Mesendoderm (in vitro differentiated cells): ENCODE data around the gene PAN3.

Experiments used
- DNase-seq: peaks from one replicate; pipeline ENCODE4 v3.0.0; 2013
- H2AK5ac ChIP-seq: 2 replicates; pipeline ENCODE4 v1.6.1; 2013; ENCODE audit warnings: low read length, inconsistent platforms
- H2BK120ac ChIP-seq: 2 replicates; pipeline ENCODE4 v1.6.1; 2013; ENCODE audit warnings: low read depth, mild to moderate bottlenecking, low read length, moderate library complexity, mixed read lengths
- H2BK15ac ChIP-seq: replicated peaks from 2 replicates; pipeline ENCODE4 v1.6.1; 2013; ENCODE audit warnings: low read depth, mild to moderate bottlenecking, moderate library complexity
- H2BK5ac ChIP-seq: 2 replicates; pipeline ENCODE4 v1.6.1; 2013; ENCODE audit warnings: low read length, inconsistent platforms
- H3K18ac ChIP-seq: 2 replicates; pipeline ENCODE4 v1.6.1; 2013; ENCODE audit warnings: mild to moderate bottlenecking, low read length, mixed read lengths
- H3K23ac ChIP-seq: one replicate; pipeline ENCODE4 v1.6.1; 2013; ENCODE audit warnings: low read length
- H3K27ac ChIP-seq: 2 replicates; pipeline ENCODE4 v1.5.1; 2013; ENCODE audit warnings: low read depth, mild to moderate bottlenecking, inconsistent platforms, low read length, moderate library complexity
- H3K27me3 ChIP-seq: 2 replicates; pipeline ENCODE4 v1.6.1; 2013; ENCODE audit warnings: low read length, control low read depth, mild to moderate bottlenecking, inconsistent platforms; ENCODE audit not compliant: insufficient read depth, poor library complexity
- H3K36me3 ChIP-seq: 2 replicates; pipeline ENCODE4 v1.6.1; 2013; ENCODE audit warnings: low read length, inconsistent platforms; ENCODE audit not compliant: control insufficient read depth, insufficient read depth
- H3K4ac ChIP-seq: one replicate; pipeline ENCODE4 v1.6.1; 2013; ENCODE audit warnings: low read depth, mild to moderate bottlenecking, low read length, moderate library complexity
- H3K4me1 ChIP-seq: 2 replicates; pipeline ENCODE4 v1.6.1; 2013; ENCODE audit warnings: low read depth, low read length, inconsistent platforms; ENCODE audit not compliant: control insufficient read depth
- H3K4me2 ChIP-seq: 2 replicates; pipeline ENCODE4 v1.6.1; 2013; ENCODE audit warnings: low read length
- H3K4me3 ChIP-seq: 2 replicates; pipeline ENCODE4 v1.5.1; 2013; ENCODE audit warnings: mild to moderate bottlenecking, low read length
- H3K56ac ChIP-seq: one replicate; pipeline ENCODE4 v1.6.1; 2013; ENCODE audit warnings: low read length
- H3K79me1 ChIP-seq: 2 replicates; pipeline ENCODE4 v1.6.1; 2013; ENCODE audit warnings: low read length, inconsistent platforms
- H3K79me2 ChIP-seq: 2 replicates; pipeline ENCODE4 v1.6.1; 2013; ENCODE audit warnings: mild to moderate bottlenecking, low read length; ENCODE audit not compliant: control insufficient read depth, insufficient read depth
- H3K9ac ChIP-seq: 2 replicates; pipeline ENCODE4 v1.6.1; 2013; ENCODE audit warnings: low read length, inconsistent platforms
- H4K5ac ChIP-seq: one replicate; pipeline ENCODE4 v1.6.1; 2013; ENCODE audit warnings: low read length
- H4K8ac ChIP-seq: one replicate; pipeline ENCODE4 v1.6.1; 2013; ENCODE audit warnings: low read depth, mild to moderate bottlenecking, control low read depth, low read length, moderate library complexity
- WGBS: extraction: QIAGEN DNeasy Blood & Tissue Kit; methylation state at CpG from one replicate; pipeline ENCODE4 v1.1.7; 2013; ENCODE audit warnings: low lambda C conversion rate, missing lambda C conversion rate; ENCODE audit not compliant: insufficient coverage; ENCODE audit errors: extremely low coverage; 5-methylcytosine and 5-hydroxymethylcytosine counted together

PAN3 gene

DNA sequence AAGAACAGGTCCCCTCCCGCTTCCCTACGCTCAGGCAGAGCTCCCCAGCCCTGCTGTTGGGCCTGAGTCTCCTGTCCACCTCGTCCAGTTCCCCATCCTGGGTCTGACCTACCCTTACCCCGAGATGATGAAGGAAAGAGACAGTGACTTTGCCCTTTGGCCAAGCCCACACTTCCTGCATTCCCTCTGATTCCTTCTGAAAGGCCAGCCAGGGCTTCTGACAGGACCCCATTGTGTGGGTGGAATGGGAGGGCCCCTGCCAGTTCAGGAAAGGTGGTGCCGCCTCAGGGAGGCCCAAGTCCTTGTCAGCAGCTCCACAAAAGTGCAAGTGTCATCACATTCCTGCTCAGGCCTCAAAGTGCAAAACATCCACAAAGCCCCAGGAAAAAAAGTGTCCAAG lies 177.8 kb downstream of the PAN3 start:
- Histone ChIP-seq H3K79me1 (no peaks in the 10 kb centered on the region), H3K36me3 (no peaks in the 10 kb centered on the region), H2BK5ac (no peak overlapping the region), H4K5ac (no peak overlapping the region), H3K4me3 (no peak overlapping the region), H3K18ac (no peak overlapping the region), H3K27ac (no peak overlapping the region), H2BK15ac (no peak overlapping the region), H3K4me2 (no peak overlapping the region), H2BK120ac (no peak overlapping the region), H3K56ac (peak overlapping the region; percentile 32), H3K4ac (no peak overlapping the region), H3K27me3 (no peaks in the 10 kb centered on the region), H3K79me2 (no peaks in the 10 kb centered on the region), H4K8ac (no peak overlapping the region), H3K4me1 (no peaks in the 10 kb centered on the region), H2AK5ac (no peak overlapping the region), H3K9ac (no peak overlapping the region), H3K23ac (peak overlapping the region; percentile 60)
- no peak for DNase-seq
- WGBS, result no CpG with 5 or more reads among the region's 5 CpGs

DNA sequence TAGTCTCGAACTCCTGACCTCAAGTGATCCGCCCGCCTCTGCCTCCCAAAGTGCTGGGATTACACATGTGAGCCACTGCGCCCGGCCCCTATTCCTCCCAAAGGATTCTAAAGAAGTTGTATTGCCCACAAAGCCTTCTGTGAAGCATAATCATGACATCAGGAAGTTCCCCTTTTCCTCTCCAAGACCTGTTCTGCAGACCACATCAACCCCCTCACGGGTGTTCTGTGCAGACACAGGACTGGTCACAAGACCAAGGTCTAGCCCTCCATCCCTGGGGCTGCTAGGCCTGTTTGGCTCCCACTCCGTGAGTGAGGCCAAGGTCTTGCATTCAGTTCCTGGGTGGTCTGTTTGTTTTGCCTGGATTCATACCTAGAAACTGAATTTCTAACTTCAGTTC lies 178.5 kb downstream of the PAN3 start:
- no peak for DNase-seq
- H3K4me1 ChIP-seq, result no peaks in the 10 kb centered on the region
- no CpG with 5 or more reads among the region's 7 CpGs for WGBS

DNA sequence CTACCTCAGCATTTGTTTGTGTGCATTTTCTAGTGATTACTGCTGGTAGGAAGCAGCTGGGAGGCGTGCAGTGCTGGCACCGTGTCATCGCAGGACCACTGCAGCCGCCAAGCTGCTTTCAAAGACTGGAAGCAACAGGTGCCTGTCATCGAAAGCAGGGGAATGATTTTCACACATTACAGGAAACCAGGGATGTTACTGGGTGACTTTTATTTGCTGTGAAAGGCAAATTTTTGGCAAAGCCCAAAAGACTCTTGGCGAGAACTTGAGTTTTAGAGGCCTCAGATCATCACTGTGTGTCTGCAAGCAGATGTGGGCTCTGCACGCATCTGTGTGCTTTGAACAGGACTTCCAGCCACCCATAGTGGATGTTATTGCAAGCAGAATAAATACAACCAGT lies 180.2 kb downstream of the PAN3 start:
- DNase-seq, result no peak
- Histone ChIP-seq H2BK15ac (no peak overlapping the region), H3K27ac (no peak overlapping the region), H3K4me1 (no peaks in the 10 kb centered on the region), H4K8ac (no peak overlapping the region), H3K4ac (no peak overlapping the region), H2BK120ac (no peak overlapping the region), H3K36me3 (no peaks in the 10 kb centered on the region), H3K18ac (no peak overlapping the region), H3K4me2 (no peak overlapping the region), H3K56ac (no peak overlapping the region), H3K27me3 (no peaks in the 10 kb centered on the region), H3K79me1 (no peaks in the 10 kb centered on the region), H4K5ac (no peak overlapping the region), H2AK5ac (no peak overlapping the region), H3K79me2 (no peaks in the 10 kb centered on the region), H3K23ac (no peak overlapping the region), H2BK5ac (no peak overlapping the region), H3K4me3 (no peak overlapping the region), H3K9ac (no peak overlapping the region)
- WGBS, result no CpG with 5 or more reads among the region's 7 CpGs

More for the DNA sequence above, 178.5 kb downstream of the PAN3 start:
- H3K27me3 ChIP-seq, result no peaks in the 10 kb centered on the region
- H2AK5ac ChIP-seq, result no peak overlapping the region
- no peak overlapping the region for H2BK5ac ChIP-seq
- no peak overlapping the region for H3K9ac ChIP-seq
- no peak overlapping the region for H3K4me3 ChIP-seq
- no peak overlapping the region for H4K8ac ChIP-seq
- no peak overlapping the region for H3K56ac ChIP-seq
- no peak overlapping the region for H2BK120ac ChIP-seq
- H3K18ac ChIP-seq, result no peak overlapping the region
- H3K23ac ChIP-seq, result no peak overlapping the region
- H4K5ac ChIP-seq, result no peak overlapping the region
- no peaks in the 10 kb centered on the region for H3K79me1 ChIP-seq
- H3K4ac ChIP-seq, result no peak overlapping the region
- no peak overlapping the region for H3K27ac ChIP-seq
- no peaks in the 10 kb centered on the region for H3K36me3 ChIP-seq
- H3K79me2 ChIP-seq, result no peaks in the 10 kb centered on the region
- H2BK15ac ChIP-seq, result no peak overlapping the region
- no peak overlapping the region for H3K4me2 ChIP-seq

DNA sequence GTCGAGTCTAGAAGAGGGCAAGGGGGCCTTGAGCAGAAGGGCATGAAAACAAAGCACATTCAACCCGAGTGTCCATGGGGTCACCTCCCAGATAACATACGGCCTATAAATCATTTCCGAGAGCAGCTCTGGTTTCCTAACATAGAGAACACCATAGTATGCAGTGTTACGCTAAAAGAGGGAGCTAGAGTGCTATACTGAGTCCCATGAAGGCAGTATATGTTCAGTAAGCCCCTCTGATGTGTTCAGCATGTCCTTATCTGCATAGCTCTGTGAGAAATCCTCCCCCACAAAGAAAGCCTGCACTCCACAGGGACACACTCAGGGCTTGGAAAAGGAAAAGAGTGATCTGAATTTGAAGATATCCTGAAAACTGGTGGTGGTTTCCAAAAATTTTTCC lies 181.2 kb downstream of the PAN3 start:
- Histone ChIP-seq H2BK120ac (no peak overlapping the region), H2AK5ac (no peak overlapping the region), H3K18ac (no peak overlapping the region), H3K56ac (no peak overlapping the region), H3K4me2 (no peak overlapping the region), H3K23ac (no peak overlapping the region), H3K4me3 (no peak overlapping the region), H3K4me1 (no peaks in the 10 kb centered on the region), H3K79me1 (no peaks in the 10 kb centered on the region), H4K5ac (no peak overlapping the region), H2BK15ac (no peak overlapping the region), H3K4ac (no peak overlapping the region), H2BK5ac (no peak overlapping the region), H3K9ac (no peak overlapping the region), H3K27ac (no peak overlapping the region), H4K8ac (no peak overlapping the region), H3K27me3 (no peaks in the 10 kb centered on the region), H3K79me2 (no peaks in the 10 kb centered on the region), H3K36me3 (no peaks in the 10 kb centered on the region)
- DNase-seq, result no peak
- WGBS, result no CpG with 5 or more reads among the region's 5 CpGs

DNA sequence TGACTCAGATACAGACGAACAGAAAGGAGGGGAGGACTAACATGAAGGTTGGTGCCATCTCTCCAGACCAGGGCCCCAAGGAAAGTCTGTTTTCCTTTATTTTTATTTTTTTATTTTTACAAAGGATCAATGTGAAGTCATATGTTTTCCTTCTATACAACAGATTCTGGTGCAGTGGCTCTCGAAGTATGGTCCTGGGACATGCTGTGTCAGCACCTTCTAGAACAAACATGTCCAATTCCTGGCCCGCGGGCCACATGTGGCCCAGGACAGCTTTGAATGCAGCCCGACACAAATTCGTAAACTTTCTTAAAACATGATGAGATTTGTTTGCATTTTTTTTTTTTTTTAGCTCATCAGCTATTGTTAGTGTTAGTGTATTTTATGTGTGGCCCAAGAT lies 181.9 kb downstream of the PAN3 start:
- Histone ChIP-seq H3K9ac (no peak overlapping the region), H3K56ac (no peak overlapping the region), H2BK120ac (no peak overlapping the region), H3K4me3 (no peak overlapping the region), H3K23ac (no peak overlapping the region), H3K79me1 (no peaks in the 10 kb centered on the region), H3K36me3 (no peaks in the 10 kb centered on the region), H3K4me1 (no peaks in the 10 kb centered on the region), H3K27ac (no peak overlapping the region), H4K8ac (no peak overlapping the region), H3K79me2 (no peaks in the 10 kb centered on the region), H3K4ac (no peak overlapping the region), H3K4me2 (no peak overlapping the region), H2BK15ac (no peak overlapping the region), H3K27me3 (no peaks in the 10 kb centered on the region), H2BK5ac (no peak overlapping the region), H3K18ac (no peak overlapping the region), H2AK5ac (no peak overlapping the region), H4K5ac (no peak overlapping the region)
- no peak for DNase-seq
- no CpG with 5 or more reads among the region's 6 CpGs for WGBS

DNA sequence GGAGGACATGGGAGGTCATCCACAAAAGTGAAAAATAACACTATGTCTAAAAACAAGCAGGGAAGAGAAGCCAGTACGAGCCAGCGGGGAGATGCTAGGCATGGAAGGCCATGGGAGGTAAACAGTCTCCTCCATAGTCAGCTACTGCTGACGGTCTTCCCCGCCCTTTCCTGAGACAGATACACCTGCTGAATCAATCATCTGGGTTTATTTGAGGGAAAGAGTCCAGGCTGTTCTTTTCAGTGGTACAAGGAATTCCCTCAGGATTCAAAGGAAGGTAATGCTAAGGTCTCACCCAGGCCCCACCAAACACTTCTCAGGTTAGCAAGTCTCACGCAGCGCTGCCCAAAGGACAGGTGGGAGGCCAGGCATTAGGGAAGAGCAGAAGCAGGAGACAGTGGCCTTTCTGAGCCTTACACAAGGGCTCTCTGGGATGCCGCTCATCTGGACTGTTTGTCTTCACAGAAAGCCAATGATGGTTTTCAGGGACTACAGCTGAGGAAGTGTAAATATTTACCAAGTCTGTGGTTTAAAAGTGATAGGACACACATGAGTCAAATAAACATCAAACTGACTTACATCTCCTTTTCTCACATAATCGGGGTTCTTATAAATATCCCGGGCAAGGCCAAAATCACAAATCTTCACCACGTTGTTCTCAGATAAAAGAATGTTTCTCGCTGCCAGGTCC lies 182.7 kb downstream of the PAN3 start:
- Histone ChIP-seq H2BK5ac (no peak overlapping the region), H4K5ac (no peak overlapping the region), H3K4me1 (no peaks in the 10 kb centered on the region), H3K27me3 (no peaks in the 10 kb centered on the region), H3K18ac (no peak overlapping the region), H3K56ac (no peak overlapping the region), H3K4me3 (no peak overlapping the region), H3K79me1 (no peaks in the 10 kb centered on the region), H3K36me3 (no peaks in the 10 kb centered on the region), H3K4me2 (no peak overlapping the region), H2BK15ac (no peak overlapping the region), H3K27ac (no peak overlapping the region), H3K4ac (no peak overlapping the region), H2AK5ac (no peak overlapping the region), H3K9ac (no peak overlapping the region), H3K23ac (no peak overlapping the region), H2BK120ac (no peak overlapping the region), H3K79me2 (no peaks in the 10 kb centered on the region), H4K8ac (no peak overlapping the region)
- DNase-seq, result no peak
- WGBS, result no CpG with 5 or more reads among the region's 11 CpGs
